ENCODE results near the gene RETREG1.
A peak's percentile ranks its signal among the peaks of the same experiment; 100 is the strongest.
"Not testable (repeated sequence)": the region's sequence is repeated elsewhere in the genome, so short reads cannot be mapped to it uniquely, and the experiment has no call there.

Gene RETREG1

DNA sequence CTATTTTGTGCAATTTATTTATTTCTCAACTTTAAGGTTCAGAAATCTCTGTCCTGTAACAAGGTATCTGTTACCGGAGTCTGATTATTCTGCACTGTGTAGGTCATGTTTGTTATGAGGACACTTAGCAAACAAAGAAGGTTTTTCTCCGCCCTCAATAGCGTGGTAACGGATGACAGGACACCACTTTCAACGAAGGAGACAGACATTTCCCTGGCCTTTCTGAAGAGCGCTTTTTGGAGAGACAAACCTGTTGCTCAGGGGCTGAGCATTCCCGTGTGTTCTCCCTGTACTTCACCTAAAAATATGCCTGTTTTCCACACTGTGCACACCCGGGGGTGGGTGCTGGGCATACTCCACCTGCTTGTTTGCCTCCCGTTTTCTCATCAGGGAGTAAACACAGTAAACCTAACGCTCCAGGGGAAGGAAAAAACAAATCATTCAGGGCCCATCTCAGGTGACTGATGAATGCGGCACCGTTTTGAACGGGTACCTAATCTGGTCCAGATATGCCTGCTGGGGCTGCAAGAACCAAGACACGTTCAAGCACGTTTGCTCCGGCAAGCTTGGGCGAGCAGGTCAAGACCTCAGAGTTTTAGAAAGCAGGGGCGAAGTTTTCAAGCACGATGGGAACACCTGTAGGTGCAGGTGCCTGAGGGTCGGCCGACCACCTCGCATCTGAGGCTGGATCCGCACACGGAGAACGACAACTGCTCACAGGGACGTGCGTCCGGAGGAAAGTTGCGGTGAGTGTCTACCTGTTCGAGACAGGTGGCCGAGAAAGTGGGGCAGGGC, 859 bp downstream of the RETREG1 start:
- DNase-seq, result peak in 1 of 5 donors; percentile 24

GRCh38 chr5:16612007-16612406, 4.8 kb downstream of the RETREG1 start:
- DNase-seq, result no peak

DNA sequence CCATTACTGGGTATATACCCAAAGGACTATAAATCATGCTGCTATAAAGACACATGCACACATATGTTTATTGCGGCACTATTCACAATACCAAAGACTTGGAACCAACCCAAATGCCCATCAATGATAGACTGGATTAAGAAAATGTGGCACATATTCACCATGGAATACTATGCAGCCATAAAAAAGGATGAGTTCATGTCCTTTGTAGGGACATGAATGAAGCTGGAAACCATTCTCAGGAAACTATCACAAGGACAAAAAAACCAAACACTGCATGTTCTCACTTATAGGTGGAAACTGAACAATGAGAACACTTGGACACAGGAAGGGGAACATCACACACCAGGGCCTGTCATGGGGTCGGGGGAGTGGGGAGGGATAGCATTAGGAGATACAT, 5.9 kb downstream of the RETREG1 start:
- not testable (repeated sequence) for DNase-seq

DNA sequence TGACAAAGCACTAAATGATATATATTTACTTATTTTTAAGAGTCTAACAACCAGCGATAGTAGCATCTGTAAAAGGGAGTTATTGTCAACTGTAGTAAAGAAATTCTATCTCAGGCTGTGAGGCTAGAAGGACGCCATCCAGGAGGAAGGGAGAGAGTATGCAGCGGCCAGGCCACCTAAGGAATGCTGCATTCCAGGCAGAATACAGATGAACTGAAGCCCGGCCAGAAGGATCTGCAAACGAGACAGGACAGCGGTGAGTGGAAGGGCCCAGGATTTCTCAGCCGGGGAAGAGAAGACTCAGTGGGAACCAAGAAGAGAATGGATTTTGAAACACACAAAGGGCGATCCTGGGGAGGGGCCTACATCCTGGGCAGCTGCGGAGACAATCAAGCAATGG, 7.4 kb downstream of the RETREG1 start:
- no peak for DNase-seq

- DNase-seq, result no peak
Observed at GRCh38 chr5:16606628-16607027, 10.2 kb downstream of the RETREG1 start.

- DNase-seq, result no peak
Observed at GRCh38 chr5:16603701-16604100, 13.1 kb downstream of the RETREG1 start.

DNA sequence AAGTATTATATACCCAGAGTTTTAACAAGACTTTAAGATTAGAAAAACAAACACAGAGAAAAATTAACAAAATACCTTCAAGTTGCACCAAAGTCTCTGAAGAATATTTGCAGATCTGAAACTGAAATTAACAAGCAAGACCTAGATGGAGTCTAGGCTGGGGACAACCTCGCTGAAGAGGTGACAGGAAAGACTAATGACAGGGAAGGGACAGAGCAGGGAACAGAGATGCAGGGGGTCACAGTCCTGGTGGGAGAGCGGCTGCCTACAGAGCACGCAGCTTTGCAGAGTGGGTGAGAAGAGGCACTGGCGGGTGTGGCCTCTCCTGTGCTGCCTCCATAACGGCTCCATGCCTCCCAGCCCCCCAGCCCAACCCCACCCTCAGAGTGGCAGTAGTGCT, 13.5 kb downstream of the RETREG1 start:
- no peak for DNase-seq

GRCh38 chr5:16602182-16602581, 14.6 kb downstream of the RETREG1 start:
- DNase-seq, result no peak

DNA sequence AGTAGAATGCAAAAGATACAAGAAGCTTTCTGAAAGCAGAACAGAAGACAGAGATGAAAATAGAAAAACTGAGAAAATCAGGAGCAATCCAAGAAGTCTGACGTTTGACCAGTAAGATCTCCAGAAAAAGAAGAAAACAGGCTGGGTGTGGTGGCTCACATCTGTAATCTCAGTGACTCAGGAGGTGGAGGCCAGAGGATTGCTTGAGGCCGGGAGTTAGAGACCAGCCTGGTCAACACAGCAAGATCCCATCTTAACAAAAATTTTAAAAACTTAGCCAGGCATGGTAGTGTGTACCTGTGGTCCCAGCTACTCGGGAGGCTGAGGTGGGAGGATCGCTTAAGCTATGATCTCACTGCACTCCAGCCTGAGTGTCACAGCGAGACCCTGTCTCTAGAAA, 15.9 kb downstream of the RETREG1 start:
- no peak for DNase-seq

DNA sequence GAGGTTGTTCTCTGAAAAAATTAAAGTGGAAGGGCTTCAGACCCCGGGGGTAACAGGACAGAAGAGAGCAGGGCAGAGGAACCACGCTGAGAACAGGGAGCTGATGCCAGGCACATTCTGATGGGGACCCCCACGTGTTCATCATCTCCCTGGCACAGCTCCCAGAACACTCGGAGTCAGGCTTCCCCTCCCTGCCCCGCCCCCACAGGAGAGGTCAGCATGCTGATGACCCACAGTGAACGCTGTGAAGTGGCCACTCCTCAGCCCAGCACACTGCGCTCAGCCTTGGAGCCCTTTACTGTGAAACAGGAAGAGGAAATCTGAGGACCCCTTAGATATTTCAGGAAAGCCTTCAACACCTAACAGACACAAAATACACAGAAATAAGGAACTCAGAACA, 16.4 kb downstream of the RETREG1 start:
- DNase-seq, result no peak

GRCh38 chr5:16597946-16598694, 18.7 kb downstream of the RETREG1 start:
- DNase-seq, result no peak

- DNase-seq, result no peak
Observed at GRCh38 chr5:16596581-16596940, 20.2 kb downstream of the RETREG1 start.

DNA sequence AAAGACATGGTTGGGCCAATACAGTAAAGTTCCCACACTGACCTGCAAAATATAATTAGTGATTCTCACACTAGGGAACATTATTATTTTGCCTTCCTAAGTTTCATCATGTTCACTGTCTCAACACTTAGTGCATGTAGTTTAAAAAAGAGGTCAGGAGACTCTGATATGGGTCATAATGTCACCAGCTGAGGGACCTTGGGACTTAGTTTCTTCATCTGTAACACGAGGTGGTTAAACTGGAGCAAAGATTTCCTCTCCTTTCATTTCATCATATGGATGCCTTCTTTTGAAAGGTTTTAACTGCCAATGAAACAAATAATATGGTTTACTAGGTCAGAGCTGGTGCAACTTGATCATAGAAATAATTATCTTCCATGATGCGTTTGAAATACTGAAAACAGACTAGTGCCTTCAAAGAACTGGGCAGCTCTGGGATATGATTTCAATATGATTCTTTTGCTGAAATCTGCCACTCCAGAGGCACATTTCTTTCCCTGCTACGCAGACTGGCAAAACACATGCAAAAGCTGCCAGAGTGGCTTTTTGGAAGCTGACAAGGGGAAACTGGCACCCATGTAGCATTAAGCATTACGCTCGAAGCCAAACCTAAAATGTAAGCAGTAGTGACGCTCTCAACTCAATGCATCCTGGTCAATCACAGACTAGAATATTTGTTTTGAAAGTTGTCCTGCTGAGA, 20.8 kb downstream of the RETREG1 start:
- no peak for DNase-seq

- no peak for DNase-seq
Observed at GRCh38 chr5:16593628-16594027, 23.2 kb downstream of the RETREG1 start.

DNA sequence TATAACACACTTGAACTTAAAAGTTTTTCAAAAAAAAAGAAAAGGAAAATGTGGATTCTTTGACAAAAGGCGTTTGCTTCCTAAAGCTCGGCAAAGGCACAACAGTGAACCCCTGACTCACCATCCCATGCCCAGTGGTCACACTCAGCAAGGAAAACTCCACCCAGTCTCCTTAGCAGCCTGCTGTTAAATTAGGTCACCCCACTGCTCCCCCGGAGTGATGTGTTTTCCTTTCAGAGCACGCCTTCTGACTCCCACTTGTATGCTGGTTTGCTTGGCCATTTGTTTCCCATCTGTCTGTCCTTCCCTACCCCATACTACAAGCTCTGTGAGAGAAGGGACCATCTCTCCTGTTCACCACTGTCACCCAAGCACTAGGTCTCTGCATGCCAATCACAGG, 23.8 kb downstream of the RETREG1 start:
- no peak for DNase-seq

- DNase-seq, result no peak
Observed at GRCh38 chr5:16592255-16592654, 24.5 kb downstream of the RETREG1 start.

- DNase-seq, result no peak
Observed at GRCh38 chr5:16590685-16591084, 26.1 kb downstream of the RETREG1 start.

- DNase-seq, result no peak
Observed at GRCh38 chr5:16589658-16590057, 27.1 kb downstream of the RETREG1 start.

- no peak for DNase-seq
Observed at GRCh38 chr5:16588434-16589214, 28.2 kb downstream of the RETREG1 start.

DNA sequence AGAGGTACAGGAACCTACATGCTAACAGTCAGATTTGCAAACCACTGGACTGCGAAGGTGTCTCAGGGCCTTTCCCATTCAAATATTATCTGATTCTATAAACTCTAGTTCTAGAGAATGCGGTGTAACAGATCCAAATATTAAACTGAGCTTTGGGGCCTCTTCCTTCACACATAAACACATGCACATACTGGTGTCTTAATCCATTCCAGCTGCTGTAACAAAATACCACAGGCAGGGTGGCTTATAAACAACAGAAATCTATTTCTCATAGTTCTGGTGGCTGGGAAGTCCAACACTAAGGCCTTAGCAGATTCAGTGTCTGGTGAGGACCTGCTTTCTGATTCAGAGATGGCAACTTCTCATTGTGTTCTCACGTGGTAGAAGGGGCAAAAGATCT, 30.2 kb downstream of the RETREG1 start:
- no peak for DNase-seq

DNA sequence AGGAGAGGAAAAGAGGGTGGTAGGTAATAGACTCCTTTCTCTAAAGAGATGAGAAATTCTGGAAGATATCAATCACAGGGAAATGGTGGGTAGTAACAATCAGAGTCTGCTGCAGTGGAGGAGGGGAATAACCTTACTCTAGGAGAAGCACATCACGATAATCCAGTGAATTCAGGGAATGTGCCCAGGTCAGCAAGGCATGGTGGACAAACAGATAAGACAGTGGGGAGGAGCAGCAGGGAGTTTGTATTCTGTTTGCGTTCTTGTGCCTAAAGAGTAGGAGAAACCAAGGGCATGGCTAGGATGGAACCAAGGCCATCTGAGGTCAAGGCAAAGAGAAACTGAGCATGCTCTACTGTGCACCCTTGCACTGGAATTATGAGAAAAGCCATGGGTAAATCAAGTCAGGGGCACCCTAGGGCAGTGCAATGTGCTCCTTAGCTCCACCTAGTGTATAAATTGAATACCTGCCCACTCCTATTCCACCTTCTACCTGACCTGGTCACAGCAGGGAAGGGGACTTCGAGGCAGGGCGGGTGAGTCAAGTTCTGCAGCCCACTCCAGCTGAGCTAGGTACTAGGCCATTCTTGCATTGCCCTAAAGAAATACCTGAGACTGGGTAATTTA, 31.6 kb downstream of the RETREG1 start:
- no peak for DNase-seq

- DNase-seq, result no peak
Observed at GRCh38 chr5:16582081-16582480, 34.7 kb downstream of the RETREG1 start.
